NCI-H146 treated with DMSO at 0.1 percent for 48 hours (cell line): Measurements from ENCODE around the gene MOGAT1.
"Not testable (repeated sequence)": the region's sequence is repeated elsewhere in the genome, so short reads cannot be mapped to it uniquely, and the experiment has no call there.

Experiments
- DNase-seq: peaks from one replicate; lab custom pipeline; 2025; ENCODE audit not compliant: unreplicated experiment; lab: John Stamatoyannopoulos, UW

The MOGAT1 gene

DNA sequence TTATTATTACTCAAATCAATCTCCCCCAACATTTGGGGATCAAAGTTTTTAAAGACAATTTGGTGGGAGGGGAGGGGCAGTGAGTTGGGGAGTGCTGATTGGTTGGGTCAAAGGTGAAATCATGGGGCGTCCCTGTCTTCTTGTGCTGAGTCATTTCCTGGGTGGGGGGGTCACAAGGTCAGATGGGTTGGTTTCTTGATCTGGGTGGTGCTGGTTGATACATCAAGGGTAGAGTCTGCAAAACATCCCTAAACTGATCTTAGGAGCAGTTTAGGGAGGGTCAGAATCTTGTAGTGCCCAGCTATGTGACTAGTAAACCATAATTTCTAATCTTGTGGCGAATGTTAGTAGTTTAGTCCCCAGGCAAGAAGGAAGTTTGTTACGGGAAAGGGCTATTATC lies 67.4 kb downstream of the MOGAT1 start:
- no peak for DNase-seq

DNA sequence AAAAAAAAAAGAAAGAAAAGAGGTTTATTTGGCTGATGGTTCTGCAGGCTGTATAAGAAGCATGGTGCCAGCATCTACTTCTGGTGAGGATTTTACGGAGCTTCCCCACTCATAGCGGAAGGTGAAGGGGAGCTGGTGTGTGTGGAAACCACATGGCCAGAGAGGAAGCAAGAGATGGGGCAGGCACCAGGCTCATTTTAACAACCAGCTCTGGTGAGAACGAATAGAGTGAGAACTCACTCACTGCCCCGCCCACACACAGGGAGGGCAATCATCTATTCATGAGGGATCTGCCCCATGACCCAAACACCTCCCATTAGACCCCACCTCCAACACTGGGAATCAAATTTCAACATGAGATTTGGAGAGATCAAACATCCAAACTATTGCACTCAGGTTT lies 68.5 kb downstream of the MOGAT1 start:
- no peak for DNase-seq

DNA sequence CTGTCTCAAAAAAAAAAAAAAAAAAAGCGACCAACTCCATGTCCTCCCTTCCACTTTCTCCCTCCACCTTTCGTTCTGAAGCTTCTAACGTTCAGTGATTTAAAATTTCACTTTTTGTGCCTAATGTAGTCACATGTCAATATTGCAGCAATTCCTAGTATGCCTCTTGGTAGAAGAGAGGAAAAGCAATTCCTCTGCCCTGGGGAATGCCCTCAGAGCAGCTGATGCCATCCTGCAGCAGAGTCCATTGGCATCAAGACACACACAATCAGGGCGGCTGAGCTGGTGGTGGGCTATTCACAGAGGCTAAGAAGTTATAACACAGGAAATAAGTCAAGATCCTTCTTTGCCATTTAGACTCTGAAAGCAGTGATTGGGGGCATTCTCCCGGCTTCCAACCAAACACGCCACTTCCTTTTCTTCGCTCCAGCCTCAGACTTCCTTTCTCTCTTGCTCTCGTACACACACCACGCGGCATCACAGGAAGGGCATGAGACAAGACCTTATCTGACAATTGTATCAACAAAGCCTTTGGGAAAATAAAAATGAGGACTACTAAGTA lies 71.9 kb downstream of the MOGAT1 start:
- no peak for DNase-seq

DNA sequence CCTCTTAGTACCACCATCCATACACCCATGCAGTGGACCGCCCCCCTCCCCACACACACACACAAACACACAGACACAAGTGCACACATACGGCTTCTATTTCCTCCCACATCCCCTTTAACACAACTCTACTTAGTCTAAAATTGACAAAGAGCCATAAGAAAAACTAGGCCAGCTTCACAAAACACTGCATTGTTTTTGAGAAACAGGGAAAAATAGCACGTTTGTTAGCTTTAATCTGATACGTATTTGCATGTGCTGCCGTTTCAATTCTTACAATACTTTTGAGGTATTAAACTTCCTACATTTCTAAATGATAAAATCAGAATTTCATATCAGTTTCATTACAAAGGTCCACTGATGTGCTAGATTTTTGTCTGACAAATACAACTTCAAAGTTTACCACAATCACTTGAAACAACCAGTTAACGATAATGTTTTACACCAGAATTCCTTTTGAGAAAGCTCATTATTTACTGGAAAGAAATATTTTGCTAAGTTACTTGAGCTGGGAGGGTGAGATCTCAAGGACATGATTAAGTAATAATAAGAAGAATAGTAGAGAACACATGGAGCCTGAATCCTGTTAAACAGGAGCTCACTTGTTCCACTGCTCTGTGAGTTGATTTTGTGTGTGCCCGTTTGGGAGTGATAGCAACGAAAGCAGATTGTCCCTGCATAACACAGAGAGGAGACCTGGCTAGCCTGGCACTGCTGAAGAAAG lies 74.5 kb downstream of the MOGAT1 start:
- DNase-seq, result no peak

DNA sequence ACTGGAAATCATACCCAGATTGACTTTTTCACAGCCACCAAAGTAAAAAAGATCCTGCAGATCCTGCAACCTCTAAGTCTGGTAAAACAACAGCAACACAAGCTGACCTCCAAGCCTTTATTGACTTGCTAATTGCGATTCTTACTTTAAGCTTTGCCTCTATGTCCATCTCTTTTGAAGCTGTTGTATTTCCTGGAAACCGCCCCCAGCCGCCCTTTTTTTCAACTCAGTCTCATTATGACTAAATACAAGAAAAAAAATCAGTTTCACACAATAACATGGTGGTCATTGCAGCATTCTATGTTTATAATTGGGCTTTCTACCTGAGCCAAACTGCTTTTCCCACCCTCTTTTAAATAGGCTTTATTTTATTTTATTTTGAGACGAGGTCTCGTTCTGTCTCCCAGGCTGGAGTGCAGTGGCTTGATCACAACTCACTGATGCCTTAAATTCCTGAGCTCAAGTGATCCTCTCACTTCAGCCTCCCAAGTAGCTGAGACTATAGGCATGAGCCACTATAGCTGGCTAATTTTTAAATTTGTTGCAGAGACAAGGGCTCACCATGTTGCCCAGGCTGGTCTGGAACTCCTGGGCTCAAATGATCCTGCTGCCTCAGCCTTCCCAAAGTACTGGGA lies 76.2 kb downstream of the MOGAT1 start:
- DNase-seq, result no peak

DNA sequence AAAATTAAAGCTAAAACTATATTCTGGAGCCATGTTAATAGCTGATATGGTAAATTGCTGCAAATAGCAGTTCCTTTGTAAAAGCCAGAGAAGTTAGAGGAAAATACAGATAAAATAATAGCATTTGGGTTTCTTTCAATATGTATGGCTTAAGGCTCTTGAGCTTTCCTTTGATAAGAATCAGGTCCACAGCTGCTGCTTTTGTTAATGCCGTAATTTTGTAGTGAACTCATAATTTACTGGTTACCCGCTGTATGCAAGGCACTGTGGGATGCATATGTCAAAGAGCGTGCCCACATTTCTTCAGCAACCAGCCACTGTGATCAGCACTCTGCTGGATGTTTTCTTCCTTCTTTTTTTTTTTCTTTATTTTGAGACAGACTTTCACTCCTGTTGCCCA lies 79.1 kb downstream of the MOGAT1 start:
- no peak for DNase-seq

DNA sequence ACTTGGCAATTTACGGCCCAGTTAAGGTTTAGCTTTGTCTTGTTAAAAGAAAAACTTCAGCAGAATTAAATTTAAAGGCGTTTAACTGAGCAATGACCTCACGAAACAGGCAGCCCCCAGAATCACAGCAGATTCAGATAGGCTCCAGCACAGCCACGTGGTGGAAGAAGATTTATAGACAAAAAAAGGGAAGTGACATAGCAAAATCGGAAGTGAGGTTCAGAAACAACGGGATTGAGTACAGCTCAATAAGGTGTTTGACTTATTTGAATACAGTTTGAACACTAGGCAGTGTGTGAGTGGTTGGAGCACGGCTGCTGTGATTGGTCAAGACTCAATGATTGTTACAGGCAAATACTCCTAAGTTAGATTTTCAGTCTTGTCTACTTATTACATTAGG lies 79.8 kb downstream of the MOGAT1 start:
- no peak for DNase-seq

DNA sequence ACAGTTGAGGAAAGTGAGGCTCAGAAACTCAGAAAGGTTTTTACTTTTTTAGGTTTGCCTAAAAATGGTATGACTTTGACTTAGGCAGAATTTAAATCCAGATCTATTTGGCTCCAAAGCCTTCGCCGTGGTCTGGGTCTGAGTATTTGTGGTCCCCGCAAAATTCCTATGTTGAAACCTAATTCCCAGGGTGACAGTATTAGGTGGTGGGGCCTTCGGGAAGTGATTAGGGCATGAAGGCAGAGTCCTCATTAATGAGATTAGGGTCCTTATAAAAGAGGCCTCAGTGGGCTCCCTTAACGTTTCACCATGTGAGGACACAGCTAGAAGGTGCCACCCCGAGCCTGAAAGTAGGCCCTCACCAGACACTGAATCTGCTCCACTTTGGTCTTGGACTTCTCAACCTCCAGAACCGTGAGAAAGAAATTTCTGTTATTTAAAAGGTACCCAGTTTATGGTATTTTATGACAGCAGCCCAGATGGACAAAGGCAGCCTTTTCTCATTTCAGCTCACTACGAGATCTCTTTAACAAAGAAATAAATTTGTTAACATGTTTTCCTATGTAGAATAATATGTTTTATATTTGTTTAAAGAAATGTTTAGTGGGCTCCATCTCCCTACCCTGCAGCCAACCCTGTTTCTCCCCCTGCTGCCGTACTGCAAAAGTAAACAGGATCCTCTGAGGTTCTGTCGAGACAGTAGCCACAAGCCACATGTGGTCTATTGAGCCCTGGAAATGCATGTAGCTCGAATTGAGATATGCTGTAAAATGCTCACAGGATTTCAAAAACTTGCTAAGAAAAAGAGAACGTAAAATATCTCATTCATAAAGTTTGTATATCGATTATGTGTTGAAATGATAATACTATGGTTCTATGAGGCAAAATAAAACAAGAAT lies 80.6 kb downstream of the MOGAT1 start:
- DNase-seq, result no peak

DNA sequence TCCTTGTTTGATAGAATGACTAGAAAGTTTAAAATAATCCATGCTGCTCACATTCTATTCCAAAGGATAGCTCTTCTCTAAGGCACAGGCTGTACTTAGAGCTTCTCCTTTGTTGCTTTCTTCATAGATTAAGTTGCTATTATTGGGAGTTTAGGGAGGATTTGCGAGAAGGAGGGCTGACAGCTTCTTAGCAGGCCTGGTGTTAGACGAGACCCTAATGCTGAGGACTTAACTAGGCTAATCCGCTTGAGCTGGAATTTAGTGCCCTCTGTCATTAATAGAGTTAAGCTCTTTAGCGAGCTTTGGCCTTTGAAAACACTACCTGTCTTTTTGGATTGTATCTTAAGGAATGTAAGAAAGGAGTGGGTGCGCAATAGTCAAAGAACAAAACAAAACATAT lies 81.3 kb downstream of the MOGAT1 start:
- DNase-seq, result no peak

DNA sequence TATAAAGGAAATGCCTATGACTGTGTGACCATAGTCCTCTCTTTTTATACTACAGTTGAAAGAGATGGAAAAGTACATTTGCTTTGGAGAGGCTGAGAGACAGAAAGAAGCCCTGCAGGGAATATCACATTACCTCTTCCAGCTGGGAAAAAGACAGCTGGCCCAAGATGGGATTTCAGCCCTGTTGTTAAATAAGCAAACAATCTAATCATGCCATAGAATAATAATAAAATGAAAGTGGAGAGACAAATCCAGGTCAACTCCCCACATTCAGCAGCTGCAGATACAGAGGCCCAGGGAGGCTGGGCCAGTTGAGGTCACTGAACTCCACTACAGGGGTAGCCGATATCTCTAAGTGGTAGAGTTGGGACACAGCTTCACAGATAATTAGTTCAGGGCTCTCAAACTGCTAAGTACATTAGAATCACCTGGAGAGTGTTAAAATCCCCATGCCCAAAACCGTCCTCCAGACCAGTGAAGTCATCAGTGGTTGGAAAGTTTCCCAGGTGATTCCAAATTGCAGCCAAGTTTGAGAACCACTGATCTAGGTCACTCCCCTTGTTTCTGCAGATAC lies 81.9 kb downstream of the MOGAT1 start:
- peak; percentile 95 for DNase-seq

DNA sequence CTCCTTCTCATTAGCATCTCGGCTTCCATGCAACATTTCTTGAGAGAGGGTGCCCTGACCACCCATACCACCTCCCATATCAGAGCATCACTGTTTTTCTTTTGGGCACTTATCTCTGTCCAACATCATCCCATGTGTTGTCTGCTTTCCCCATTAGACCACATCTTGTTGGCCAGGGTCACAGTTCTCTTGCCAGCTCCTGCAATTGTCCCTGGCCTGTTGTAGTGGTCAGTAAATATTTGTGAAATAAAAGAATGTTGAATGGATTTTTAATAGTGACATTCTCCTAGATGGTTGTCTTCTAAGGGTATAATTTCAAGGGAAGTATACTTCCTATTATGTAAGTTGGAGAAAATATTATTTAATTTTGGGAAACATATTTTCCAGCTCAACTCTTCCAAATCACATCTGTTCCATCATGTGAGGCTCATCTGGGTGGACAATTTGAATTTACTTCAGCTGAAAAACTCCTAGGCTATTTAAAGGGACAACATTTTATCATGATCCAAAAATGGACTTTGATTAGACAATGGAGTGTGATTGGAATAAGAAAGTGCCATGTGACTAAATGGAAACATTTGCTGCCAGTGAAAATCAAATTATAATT lies 83.0 kb downstream of the MOGAT1 start:
- no peak for DNase-seq

DNA sequence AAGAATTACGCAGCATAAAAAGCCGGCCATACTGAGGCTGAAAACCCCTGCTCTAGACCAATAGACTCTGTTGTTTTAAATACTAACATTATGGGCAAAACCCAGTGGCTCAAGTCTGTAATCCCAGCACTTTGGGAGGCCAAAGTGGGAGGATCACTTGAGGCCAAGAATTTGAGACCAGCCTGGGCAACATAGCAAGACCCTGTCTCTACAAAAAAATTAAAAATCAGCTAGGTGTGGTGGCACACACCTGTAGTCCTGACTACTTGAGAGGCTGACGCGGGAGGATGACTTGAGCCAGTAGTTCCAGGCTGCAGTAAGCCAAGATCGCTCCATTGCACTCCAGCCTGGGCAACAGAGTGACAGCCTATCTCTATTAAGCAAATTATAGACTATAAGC lies 84.1 kb downstream of the MOGAT1 start:
- not testable (repeated sequence) for DNase-seq

DNA sequence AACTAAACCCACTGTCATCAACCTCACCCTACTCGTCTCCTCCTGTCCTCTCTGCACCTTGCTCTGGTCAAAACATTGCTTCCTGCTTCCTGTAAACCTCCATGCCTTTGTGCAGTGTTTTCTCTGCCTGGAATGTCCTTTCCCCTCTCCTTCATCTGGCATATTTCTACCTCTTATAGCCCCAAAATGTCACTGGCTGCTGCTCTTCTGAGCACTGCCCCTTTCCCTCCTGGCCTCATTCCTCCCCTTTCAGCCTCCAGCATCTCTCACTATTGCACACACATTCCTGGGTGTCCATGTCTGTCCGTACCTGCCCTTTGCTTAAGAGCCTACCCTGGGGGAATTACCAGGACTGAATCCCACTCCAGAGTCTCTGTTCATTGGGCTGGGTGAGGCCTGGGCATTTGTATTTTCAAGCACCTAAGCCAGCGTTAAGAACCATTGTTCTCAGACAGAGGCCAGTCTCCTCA lies 84.9 kb downstream of the MOGAT1 start:
- DNase-seq, result no peak

DNA sequence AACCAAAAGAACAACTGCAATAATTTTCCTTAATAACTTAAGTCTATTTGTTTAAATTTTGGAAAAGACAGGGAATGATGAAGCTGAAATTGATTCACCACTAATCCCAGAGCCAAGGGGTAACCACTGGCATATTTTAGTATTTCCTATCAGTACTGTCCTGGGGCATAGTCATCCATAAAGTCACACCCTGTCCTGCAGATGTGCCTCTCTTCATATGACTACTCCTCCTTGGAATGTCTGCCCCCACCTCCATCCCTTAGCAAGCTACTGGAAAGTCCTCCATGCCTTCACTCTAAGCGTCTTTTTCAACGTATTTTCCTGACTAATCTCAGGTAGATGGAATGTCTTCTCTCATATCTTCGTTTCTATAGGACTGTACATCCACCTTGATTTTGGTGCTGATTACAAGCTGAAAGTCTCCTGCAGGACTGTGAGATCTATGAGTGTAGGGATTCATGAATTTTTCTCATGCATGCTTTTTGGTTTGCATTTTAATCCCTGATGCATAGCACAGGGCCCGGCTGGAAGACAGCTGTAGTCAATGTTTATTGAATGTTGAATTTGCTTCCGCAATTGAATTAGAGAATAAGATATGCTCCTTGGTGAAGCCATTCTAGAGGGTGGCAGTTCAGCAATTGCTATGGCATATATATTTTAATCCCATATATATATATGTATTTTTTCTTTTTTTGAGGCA lies 85.6 kb downstream of the MOGAT1 start:
- no peak for DNase-seq
